Left lung (tissue), 10 donors: ENCODE data around the gene LRRIQ1. TPM values are rescaled to one million over a fixed set of nuclear protein-coding genes. Genes with fewer than 3 reads are reported as not detected.
"Not testable (repeated sequence)": the region's sequence is repeated elsewhere in the genome, so short reads cannot be mapped to it uniquely, and the experiment has no call there.

Experiments
- ATAC-seq: fragments of 200-7000 bp; cut with Tn5 transposase; one replicate; pipeline ENCODE4 v1.9.1; 2020; ENCODE audit warnings: moderate library complexity
- DNase-seq, 4 donors: peaks; one replicate each; pipeline ENCODE4 v3.0.0-alpha.2; 2013 to 2020
- H3K27ac ChIP-seq, 2 donors: fragments of 200-600 bp; sonication (generic) in 1 of 2; one replicate each; pipeline versions ENCODE4 v1.5.0 to v1.8.0; 2020 to 2021
- H3K27me3 ChIP-seq, 2 donors: fragments of 200-600 bp; sonication (generic) in 1 of 2; one replicate each; pipeline versions ENCODE4 v1.5.0 to v1.8.0; 2020 to 2021
- H3K36me3 ChIP-seq, 2 donors: fragments of 200-600 bp; sonication (generic) in 1 of 2; one replicate each; pipeline versions ENCODE4 v1.5.0 to v1.8.0; 2020 to 2021
- H3K4me1 ChIP-seq, 2 donors: fragments of 200-600 bp; one replicate each; pipeline ENCODE4 v1.8.0; 2021
- H3K4me3 ChIP-seq, 2 donors: fragments of 200-600 bp; sonication (generic) in 1 of 2; one replicate each; pipeline versions ENCODE4 v1.5.0 to v1.8.0; 2020 to 2021; ENCODE audit warnings: mild to moderate bottlenecking in 1 of 2
- H3K9me3 ChIP-seq, 2 donors: fragments of 200-600 bp; sonication (generic) in 1 of 2; one replicate each; pipeline versions ENCODE4 v1.5.0 to v1.8.0; 2020 to 2021
- intact Hi-C, 2 donors: fragments of 100-400 bp; cut with DNase I; formaldehyde crosslinking; loops; one replicate each; pipeline versions ENCODE4 v1.11.2 to v1.14.2; 2022
- polyA plus RNA-seq, 6 donors: library from polyadenylated mRNA; unstranded; fragments of 120-200 nt; gene quantifications; one replicate each; pipeline ENCODE4 v1.2.1, GENCODE V29; 2013; ENCODE audit not compliant: insufficient read length in 6 of 6
- total RNA-seq, 2 donors: library from RNA; stranded (reverse); fragmentation: NEBNext Ultra II Directional; extraction: Animal tissue kit (Norgen Biotek cat#: 25700); gene quantifications; one replicate each; pipeline ENCODE4 v1.2.1, GENCODE V29; 2021
- TF ChIP-seq, protein P1 (sequence below), 2 donors: fragments of 200-600 bp; sonication (generic) in 1 of 2; IDR thresholded peaks; one replicate each; pipeline versions ENCODE4 v1.5.0 to v1.8.0; 2021; ENCODE audit warnings: antibody characterized with exemption in 2 of 2
- donor health status: DM: no; HTN: yes; CAD: no.
- donor health status: DM: no; HTN: no; CAD: no.

Gene LRRIQ1
- total and polyA plus RNA-seq, 8 donors, result 1.6 to 12.1 (median 8.2) TPM

DNA sequence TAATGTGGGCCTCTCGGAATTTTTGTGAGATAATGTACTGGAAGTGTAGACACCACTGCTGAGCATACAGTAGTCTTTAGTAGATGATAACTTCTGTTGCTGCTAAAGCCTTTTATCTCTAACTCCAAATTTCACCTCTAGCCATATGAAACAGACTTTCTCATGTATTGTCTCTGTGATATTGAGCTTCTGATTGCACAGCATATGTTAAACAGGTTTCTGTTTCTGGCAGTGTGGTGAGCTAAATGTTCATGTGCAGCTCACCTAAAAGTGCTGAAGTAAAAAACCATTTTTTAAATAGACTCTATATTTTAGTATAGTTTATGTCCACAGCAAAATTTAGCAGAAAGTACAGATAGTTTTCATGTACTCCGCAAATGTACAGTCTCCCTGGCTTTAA is 154.6 kb downstream of the LRRIQ1 start:
- Histone ChIP-seq H3K9me3 (no peaks in the 10 kb centered on the region), H3K4me3 (no peak overlapping the region), H3K27ac (no peak overlapping the region), H3K27me3 (no peaks in the 10 kb centered on the region), H3K4me1 (no peaks in the 10 kb centered on the region), H3K36me3 (no peaks in the 10 kb centered on the region)
- TF ChIP-seq, protein P1, sequence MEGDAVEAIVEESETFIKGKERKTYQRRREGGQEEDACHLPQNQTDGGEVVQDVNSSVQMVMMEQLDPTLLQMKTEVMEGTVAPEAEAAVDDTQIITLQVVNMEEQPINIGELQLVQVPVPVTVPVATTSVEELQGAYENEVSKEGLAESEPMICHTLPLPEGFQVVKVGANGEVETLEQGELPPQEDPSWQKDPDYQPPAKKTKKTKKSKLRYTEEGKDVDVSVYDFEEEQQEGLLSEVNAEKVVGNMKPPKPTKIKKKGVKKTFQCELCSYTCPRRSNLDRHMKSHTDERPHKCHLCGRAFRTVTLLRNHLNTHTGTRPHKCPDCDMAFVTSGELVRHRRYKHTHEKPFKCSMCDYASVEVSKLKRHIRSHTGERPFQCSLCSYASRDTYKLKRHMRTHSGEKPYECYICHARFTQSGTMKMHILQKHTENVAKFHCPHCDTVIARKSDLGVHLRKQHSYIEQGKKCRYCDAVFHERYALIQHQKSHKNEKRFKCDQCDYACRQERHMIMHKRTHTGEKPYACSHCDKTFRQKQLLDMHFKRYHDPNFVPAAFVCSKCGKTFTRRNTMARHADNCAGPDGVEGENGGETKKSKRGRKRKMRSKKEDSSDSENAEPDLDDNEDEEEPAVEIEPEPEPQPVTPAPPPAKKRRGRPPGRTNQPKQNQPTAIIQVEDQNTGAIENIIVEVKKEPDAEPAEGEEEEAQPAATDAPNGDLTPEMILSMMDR (IDR thresholded peaks at IDR 0.05), result no peak
- no peak for DNase-seq
- no peak for ATAC-seq
- intact Hi-C loops, result no loop called here

DNA sequence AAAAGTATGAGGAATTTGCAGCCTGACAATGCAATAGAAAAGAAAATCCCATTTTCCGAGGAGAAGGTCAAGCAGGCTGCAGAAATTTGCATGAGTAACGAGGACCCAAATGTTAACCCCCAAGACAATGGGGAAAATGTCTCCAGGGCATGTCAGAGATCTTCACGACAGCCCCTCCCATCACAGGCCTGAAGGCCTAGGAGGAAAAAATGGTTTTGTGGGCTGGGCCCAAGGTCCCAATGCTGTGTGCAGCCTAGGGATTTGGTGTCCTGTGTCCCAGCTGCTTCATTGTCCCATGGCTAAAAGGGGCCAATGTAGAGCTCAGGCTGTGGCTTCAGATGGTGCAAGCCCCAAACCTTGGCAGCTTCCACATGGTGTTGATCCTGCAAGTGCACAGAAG is 167.7 kb downstream of the LRRIQ1 start:
- H3K4me3 ChIP-seq, DNase-seq, H3K27ac ChIP-seq, H3K36me3 ChIP-seq, ATAC-seq, H3K4me1 ChIP-seq, intact Hi-C loops, H3K27me3 ChIP-seq: not testable (repeated sequence)
- peaks cover 0 to 21% of the 10 kb centered on the region in 2 donors for H3K9me3 ChIP-seq

DNA sequence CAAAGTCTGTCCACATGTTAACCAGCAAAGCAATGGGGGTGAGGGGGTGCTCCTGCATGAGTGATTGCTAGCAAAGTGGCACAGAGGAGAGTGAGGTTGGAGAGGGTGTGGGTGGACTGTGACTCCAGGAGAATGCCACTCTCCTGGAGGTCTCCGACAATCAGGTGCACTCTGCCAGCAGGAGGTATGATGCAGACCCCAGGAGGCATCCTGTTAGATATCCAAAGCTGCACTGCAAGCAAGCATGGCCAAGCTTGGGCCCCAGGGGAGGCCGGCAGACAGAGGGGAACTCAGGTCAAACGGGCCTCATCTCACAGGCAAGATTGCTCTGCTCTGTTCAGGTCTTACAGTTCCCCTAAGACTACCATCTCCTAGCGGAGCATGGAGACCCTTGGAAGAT is 170.4 kb downstream of the LRRIQ1 start:
- H3K4me1 ChIP-seq, result no peaks in the 10 kb centered on the region
- H3K36me3 ChIP-seq, result no peaks in the 10 kb centered on the region
- H3K9me3 ChIP-seq, result peaks cover 0 to 20% of the 10 kb centered on the region in 2 donors
- ATAC-seq (no peak), DNase-seq (peak in 1 of 4 donors; percentile 40)
- H3K27ac ChIP-seq, result no peak overlapping the region
- intact Hi-C loops, result no loop called here
- H3K4me3 ChIP-seq, result no peak overlapping the region
- TF ChIP-seq, protein P1 (IDR thresholded peaks at IDR 0.05), result no peak
- no peaks in the 10 kb centered on the region for H3K27me3 ChIP-seq

DNA sequence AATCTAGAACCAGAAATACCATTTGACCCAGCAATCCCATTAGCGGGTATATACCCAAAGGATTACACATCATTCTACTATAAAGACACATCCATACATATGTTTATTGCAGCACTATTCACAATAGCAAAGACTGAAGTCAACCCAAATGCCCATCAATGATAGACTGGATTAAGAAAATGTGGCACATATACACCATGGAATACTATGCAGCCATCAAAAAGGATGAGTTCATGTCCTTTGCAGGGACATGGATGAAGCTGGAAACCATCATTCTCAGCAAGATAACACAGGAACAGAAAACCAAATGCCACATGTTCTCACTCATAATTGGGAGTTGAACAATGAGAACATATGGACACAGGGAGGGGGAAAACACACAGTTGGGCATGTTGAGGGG is 188.2 kb downstream of the LRRIQ1 start:
- DNase-seq, H3K4me3 ChIP-seq, H3K9me3 ChIP-seq, H3K4me1 ChIP-seq, intact Hi-C loops, H3K36me3 ChIP-seq, ATAC-seq, H3K27me3 ChIP-seq, H3K27ac ChIP-seq: not testable (repeated sequence)

DNA sequence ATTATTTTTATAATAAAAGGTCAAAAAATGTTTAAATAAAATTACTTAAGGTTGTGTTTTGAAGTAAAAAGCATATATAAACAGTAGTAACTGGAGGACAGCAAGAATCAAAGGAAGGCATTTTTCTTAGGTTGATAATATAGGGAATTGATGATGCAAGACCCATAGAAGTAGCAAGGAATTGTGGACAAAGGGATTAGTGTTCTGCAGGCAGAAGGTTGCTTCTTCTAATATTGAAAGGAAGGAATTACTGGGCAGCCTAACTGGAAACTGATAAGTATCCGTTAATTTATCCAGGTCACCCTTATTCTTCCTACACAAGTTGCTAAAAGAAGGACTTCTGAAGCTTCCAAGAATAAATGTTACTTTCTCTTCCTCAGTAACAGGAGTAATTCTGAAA is 189.3 kb downstream of the LRRIQ1 start:
- intact Hi-C loops, result no loop called here
- Histone ChIP-seq H3K27ac (no peak overlapping the region), H3K4me1 (no peaks in the 10 kb centered on the region), H3K9me3 (no peaks in the 10 kb centered on the region), H3K36me3 (no peaks in the 10 kb centered on the region), H3K4me3 (no peak overlapping the region), H3K27me3 (no peaks in the 10 kb centered on the region)
- TF ChIP-seq, protein P1 (IDR thresholded peaks at IDR 0.05), result no peak
- DNase-seq (no peak), ATAC-seq (no peak)

DNA sequence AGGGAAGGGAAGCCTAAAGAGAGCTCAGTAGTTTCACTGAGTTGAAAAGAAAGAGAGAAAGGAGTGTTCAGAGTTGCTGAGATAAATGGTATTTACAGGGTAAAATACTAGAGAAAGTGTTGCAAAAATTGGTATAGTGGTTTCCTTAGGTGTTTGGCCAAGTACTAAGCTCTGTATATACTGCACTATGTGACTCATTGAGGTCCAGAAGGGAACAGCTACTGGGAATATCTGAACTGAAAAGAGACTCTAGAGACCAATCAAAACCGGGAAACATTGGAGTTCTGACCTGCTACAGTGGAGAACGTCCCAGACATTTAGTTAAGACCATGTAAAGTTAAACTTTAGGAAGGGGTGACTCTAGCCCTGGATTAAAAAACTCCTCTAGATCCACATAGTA is 201.2 kb downstream of the LRRIQ1 start:
- no peak overlapping the region for H3K4me3 ChIP-seq
- no peaks in the 10 kb centered on the region for H3K27me3 ChIP-seq
- no peak overlapping the region for H3K27ac ChIP-seq
- H3K9me3 ChIP-seq, result peaks cover 0 to 2% of the 10 kb centered on the region in 2 donors
- H3K4me1 ChIP-seq, result no peaks in the 10 kb centered on the region
- intact Hi-C loops, result no loop called here
- H3K36me3 ChIP-seq, result no peaks in the 10 kb centered on the region
- no peak for DNase-seq
- TF ChIP-seq, protein P1 (IDR thresholded peaks at IDR 0.05), result no peak
- ATAC-seq, result no peak
